ENCODE results near the gene COL6A2. TPM values are rescaled to one million over a fixed set of nuclear protein-coding genes. Genes with fewer than 3 reads are reported as not detected.
"Not testable (repeated sequence)": the region's sequence is repeated elsewhere in the genome, so short reads cannot be mapped to it uniquely, and the experiment has no call there.

COL6A2 gene
- total RNA-seq, 1 donor from 2014 or later = 12.6 TPM

GRCh38 chr21:46084709-46085108, 13.2 kb upstream of the COL6A2 start:
- Histone ChIP-seq H3K4me3 (ENCODE audit: low read depth, low read length) (no peak overlapping the region), H3K36me3 (ENCODE audit: control insufficient read depth, insufficient read depth, low read length) (no peaks in the 10 kb centered on the region), H3K27me3 (ENCODE audit: control insufficient read depth, insufficient read depth, low read length) (no peaks in the 10 kb centered on the region)
- no peak for TF ChIP-seq CTCF (IDR thresholded peaks at IDR 0.05; ENCODE audit: insufficient read depth, low read length, severe bottlenecking)
- no peak for DNase-seq (ENCODE audit: low read depth)
- FAIRE-seq = no peak

GRCh38 chr21:46085259-46085658, 12.7 kb upstream of the COL6A2 start:
- FAIRE-seq = peak; percentile 62
- not testable (repeated sequence) for DNase-seq (ENCODE audit: low read depth)

GRCh38 chr21:46087641-46088040, 10.3 kb upstream of the COL6A2 start:
- Histone ChIP-seq H3K27me3 (ENCODE audit: control insufficient read depth, insufficient read depth, low read length) (no peaks in the 10 kb centered on the region), H3K4me3 (ENCODE audit: low read depth, low read length) (no peak overlapping the region), H3K36me3 (ENCODE audit: control insufficient read depth, insufficient read depth, low read length) (no peaks in the 10 kb centered on the region)
- FAIRE-seq = no peak
- no peak for TF ChIP-seq CTCF (IDR thresholded peaks at IDR 0.05; ENCODE audit: insufficient read depth, low read length, severe bottlenecking)
- no peak for DNase-seq (ENCODE audit: low read depth)

More at GRCh38 chr21:46085259-46085658, 12.7 kb upstream of the COL6A2 start:
- not testable (repeated sequence) for H3K36me3 ChIP-seq (ENCODE audit: control insufficient read depth, insufficient read depth, low read length); H3K4me3 ChIP-seq (ENCODE audit: low read depth, low read length); H3K27me3 ChIP-seq (ENCODE audit: control insufficient read depth, insufficient read depth, low read length)

- no peak for DNase-seq (ENCODE audit: low read depth)
- FAIRE-seq = no peak
- TF ChIP-seq CTCF (IDR thresholded peaks at IDR 0.05; ENCODE audit: insufficient read depth, low read length, severe bottlenecking) = no peak
- Histone ChIP-seq H3K4me3 (ENCODE audit: low read depth, low read length) (no peak overlapping the region), H3K27me3 (ENCODE audit: control insufficient read depth, insufficient read depth, low read length) (no peaks in the 10 kb centered on the region), H3K36me3 (ENCODE audit: control insufficient read depth, insufficient read depth, low read length) (no peaks in the 10 kb centered on the region)
These were observed 9.7 kb upstream of the COL6A2 start for GRCh38 chr21:46088189-46088588.

- no peaks in the 10 kb centered on the region for H3K27me3 ChIP-seq (ENCODE audit: control insufficient read depth, insufficient read depth, low read length)
- FAIRE-seq (no peak), DNase-seq (ENCODE audit: low read depth) (no peak)
- TF ChIP-seq CTCF (IDR thresholded peaks at IDR 0.05; ENCODE audit: insufficient read depth, low read length, severe bottlenecking) = no peak
- H3K36me3 ChIP-seq (ENCODE audit: control insufficient read depth, insufficient read depth, low read length) = no peaks in the 10 kb centered on the region
- H3K4me3 ChIP-seq (ENCODE audit: low read depth, low read length) = no peak overlapping the region
These were observed 8.6 kb upstream of the COL6A2 start for GRCh38 chr21:46089285-46089684.

GRCh38 chr21:46091118-46091517, 6.8 kb upstream of the COL6A2 start:
- TF ChIP-seq CTCF (IDR thresholded peaks at IDR 0.05; ENCODE audit: insufficient read depth, low read length, severe bottlenecking) = no peak

More at GRCh38 chr21:46091118-46091517, 6.8 kb upstream of the COL6A2 start:
- no peaks in the 10 kb centered on the region for H3K36me3 ChIP-seq (ENCODE audit: control insufficient read depth, insufficient read depth, low read length)
- no peak overlapping the region for H3K4me3 ChIP-seq (ENCODE audit: low read depth, low read length)
- no peaks in the 10 kb centered on the region for H3K27me3 ChIP-seq (ENCODE audit: control insufficient read depth, insufficient read depth, low read length)
- FAIRE-seq = no peak
- no peak for DNase-seq (ENCODE audit: low read depth)
